HG02759 (cell line): ENCODE data around the gene FRRS1.
A peak's percentile ranks its signal among the peaks of the same experiment; 100 is the strongest.

ENCODE experiments used
- ATAC-seq: cut with Tn5 transposase; IDR thresholded peaks from one replicate; pipeline ENCODE4 v1.9.1; 2021; ENCODE audit warnings: mild to moderate bottlenecking, moderate library complexity; ENCODE audit not compliant: unreplicated experiment

Gene FRRS1

GRCh38 chr1:99735852-99736251, 30.6 kb downstream of the FRRS1 start:
- ATAC-seq, result no peak

GRCh38 chr1:99731384-99731783, 35.1 kb downstream of the FRRS1 start:
- ATAC-seq, result no peak

- ATAC-seq, result peak; percentile 46
These were observed 37.8 kb downstream of the FRRS1 start for GRCh38 chr1:99728494-99729235.

- ATAC-seq, result no peak
These were observed 38.8 kb downstream of the FRRS1 start for GRCh38 chr1:99727575-99728185.

- ATAC-seq, result no peak
These were observed 39.6 kb downstream of the FRRS1 start for GRCh38 chr1:99726818-99727217.

- no peak for ATAC-seq
These were observed 40.0 kb downstream of the FRRS1 start for GRCh38 chr1:99726407-99726806.

- ATAC-seq, result no peak
These were observed 40.4 kb downstream of the FRRS1 start for GRCh38 chr1:99725996-99726395.

GRCh38 chr1:99723251-99723650, 43.2 kb downstream of the FRRS1 start:
- ATAC-seq, result no peak

- ATAC-seq, result no peak
These were observed 49.4 kb downstream of the FRRS1 start for GRCh38 chr1:99717005-99717404.

- no peak for ATAC-seq
These were observed 53.4 kb downstream of the FRRS1 start for GRCh38 chr1:99713006-99713405.

GRCh38 chr1:99710994-99711393, 55.4 kb downstream of the FRRS1 start:
- no peak for ATAC-seq

- peak; percentile 89 for ATAC-seq
These were observed 58.8 kb downstream of the FRRS1 start for GRCh38 chr1:99707535-99708142.

- no peak for ATAC-seq
These were observed 61.0 kb downstream of the FRRS1 start for GRCh38 chr1:99705385-99705784.

- no peak for ATAC-seq
These were observed 62.0 kb downstream of the FRRS1 start for GRCh38 chr1:99704356-99704816.

GRCh38 chr1:99702221-99702620, 64.2 kb downstream of the FRRS1 start:
- ATAC-seq, result no peak

- no peak for ATAC-seq
These were observed 66.4 kb downstream of the FRRS1 start for GRCh38 chr1:99700020-99700419.

GRCh38 chr1:99697580-99697979, 68.9 kb downstream of the FRRS1 start:
- ATAC-seq, result no peak

GRCh38 chr1:99696616-99697015, 69.8 kb downstream of the FRRS1 start:
- ATAC-seq, result no peak

- ATAC-seq, result no peak
These were observed 75.3 kb downstream of the FRRS1 start for GRCh38 chr1:99691175-99691574.

- peak; percentile 97 for ATAC-seq
These were observed 80.8 kb downstream of the FRRS1 start for GRCh38 chr1:99685516-99686180.

GRCh38 chr1:99682291-99682751, 84.1 kb downstream of the FRRS1 start:
- ATAC-seq, result no peak
